HepG2 (cell line): ENCODE measurements around the gene PANK4. TPM values are rescaled to one million over a fixed set of nuclear protein-coding genes. Genes with fewer than 3 reads are reported as not detected.

ENCODE experiments used
- ATAC-seq: fragments of 200-7000 bp; cut with Tn5 transposase; 3 replicates; pipeline ENCODE4 v1.9.1; 2020; ENCODE audit warnings: mild to moderate bottlenecking, moderate library complexity
- BruUV-seq: library from RNA; stranded (reverse); fragments of 400-500 nt; replicated peaks from 2 replicates; lab custom pipeline; 2021; lab: Mats Ljungman, UMichigan
- CTCF ChIA-PET: fragments of 300-600 bp; formaldehyde crosslinking; extraction: SDS; loops from one replicate; lab custom pipeline; 2021; ENCODE audit warnings: low total read pairs, inconsistent platforms, low intra/inter-chr PET ratio; lab: Yijun Ruan, JAX
- POLR2A ChIA-PET: fragments of 350-600 bp; sonication (Branson Sonifier 250); formaldehyde crosslinking; loops from one replicate; lab custom pipeline; 2020; ENCODE audit warnings: antibody characterized with exemption, inconsistent platforms; lab: Yijun Ruan, JAX
- DNase-seq: peaks from one replicate; pipeline ENCODE4 v3.0.0-alpha.2; 2015; ENCODE audit warnings: low spot score
- FAIRE-seq: peaks from 3 replicates; lab custom pipeline; 2011; peaks lifted over from hg19 to GRCh38; lab: Jason Lieb, UNC
- H2AFZ ChIP-seq: one replicate; pipeline ENCODE4 v1.6.1; 2011; ENCODE audit warnings: low read length, inconsistent platforms
- H3K27ac ChIP-seq: fragments of 300-600 bp; 3 replicates; pipeline ENCODE4 v1.8.0; 2011; ENCODE audit warnings: mixed run types, mild to moderate bottlenecking, mixed read lengths, low read length, inconsistent platforms; ENCODE audit not compliant: insufficient read depth; ENCODE audit errors: extremely low read length
- H3K27me3 ChIP-seq, 2 experiments: fragments of 200-600 bp in 1 of 2; 2 replicates in 1 of 2; 3 replicates in 1 of 2; pipeline versions ENCODE4 v1.6.0 to v1.8.0; 2011; ENCODE audit warnings: low read length in 2 of 2, mild to moderate bottlenecking in 2 of 2, moderate library complexity in 2 of 2, inconsistent platforms in 1 of 2; ENCODE audit not compliant: insufficient read depth in 2 of 2, control insufficient read depth in 1 of 2
- H3K36me3 ChIP-seq, 2 experiments: fragments of 200-600 bp in 1 of 2; replicated peaks in 1 of 2; 2 replicates in 1 of 2; 3 replicates in 1 of 2; pipeline versions ENCODE4 v1.5.1 to v1.8.0; 2011; ENCODE audit warnings: low read length in 2 of 2, inconsistent platforms in 1 of 2; ENCODE audit not compliant: insufficient read depth in 2 of 2, control insufficient read depth in 1 of 2
- H3K4me1 ChIP-seq: 2 replicates; pipeline ENCODE4 v1.5.1; 2012; ENCODE audit warnings: low read length, inconsistent platforms; ENCODE audit not compliant: insufficient read depth
- H3K4me2 ChIP-seq: 2 replicates; pipeline ENCODE4 v1.6.0; 2011; ENCODE audit warnings: low read depth, low read length, inconsistent platforms
- H3K4me3 ChIP-seq, 3 experiments: fragments of 200-600 bp in 1 of 3; sonication (generic), shearing (Covaris generic) in 1 of 3; replicated peaks in 1 of 3; 2 replicates each; pipeline ENCODE4 v1.5.1; 2011 to 2016; ENCODE audit warnings: low read length in 3 of 3, inconsistent platforms in 2 of 3, low read depth in 2 of 3, mild to moderate bottlenecking in 2 of 3, control low read depth in 1 of 3, mixed read lengths in 1 of 3; ENCODE audit not compliant: insufficient read depth in 1 of 3
- H3K79me2 ChIP-seq: one replicate; pipeline ENCODE4 v1.6.1; 2011; ENCODE audit warnings: low read length, inconsistent platforms; ENCODE audit not compliant: insufficient read depth
- H3K9ac ChIP-seq: 2 replicates; pipeline ENCODE4 v1.6.0; 2011; ENCODE audit warnings: mild to moderate bottlenecking, low read depth, low read length, inconsistent platforms; ENCODE audit not compliant: insufficient read depth
- H3K9me3 ChIP-seq: 2 replicates; pipeline ENCODE4 v1.5.1; 2012; ENCODE audit warnings: mild to moderate bottlenecking, low read length
- H4K20me1 ChIP-seq: 2 replicates; pipeline ENCODE4 v1.6.0; 2011; ENCODE audit warnings: inconsistent platforms, mild to moderate bottlenecking, low read length, moderate library complexity; ENCODE audit not compliant: insufficient read depth
- ADNP ChIP-seq: sonication (generic); formaldehyde crosslinking; IDR thresholded peaks from 2 replicates; pipeline ENCODE4 v1.4.0; 2020; ENCODE audit warnings: missing genetic modification reagents
- CAMTA2 ChIP-seq: sonication (generic); formaldehyde crosslinking; IDR thresholded peaks from 2 replicates; pipeline ENCODE4 v1.4.0; 2020; ENCODE audit warnings: mild to moderate bottlenecking, missing genetic modification reagents, borderline replicate concordance
- CBX5 ChIP-seq: sonication (generic); formaldehyde crosslinking; IDR thresholded peaks from 2 replicates; pipeline ENCODE4 v1.4.0; 2020; ENCODE audit warnings: missing genetic modification reagents, borderline replicate concordance
- HDAC1 ChIP-seq: sonication (generic); formaldehyde crosslinking; IDR thresholded peaks from 2 replicates; pipeline ENCODE4 v1.5.1; 2020; ENCODE audit warnings: mild to moderate bottlenecking, missing genetic modification reagents
- KAT2B ChIP-seq: fragments of 150-350 bp; IDR thresholded peaks from 2 replicates; pipeline ENCODE4 v1.6.1; 2014; ENCODE audit warnings: low read depth, low read length, borderline replicate concordance
- MTA1 ChIP-seq: sonication (generic); formaldehyde crosslinking; IDR thresholded peaks from 2 replicates; pipeline ENCODE4 v1.4.0; 2020; ENCODE audit warnings: missing genetic modification reagents, mild to moderate bottlenecking, borderline replicate concordance
- SIX1 ChIP-seq: sonication (generic); formaldehyde crosslinking; IDR thresholded peaks from 2 replicates; pipeline ENCODE4 v1.4.0; 2020; ENCODE audit warnings: missing genetic modification reagents, borderline replicate concordance
- TEAD3 ChIP-seq: optimal IDR thresholded peaks from 2 replicates; pipeline ENCODE3; 2016; ENCODE audit warnings: borderline replicate concordance
- ZBTB38 ChIP-seq: sonication (generic); formaldehyde crosslinking; IDR thresholded peaks from 2 replicates; pipeline ENCODE4 v1.5.1; 2020; ENCODE audit warnings: mild to moderate bottlenecking, missing genetic modification reagents
- ZFP36 ChIP-seq: fragments of 150-350 bp; IDR thresholded peaks from 2 replicates; pipeline ENCODE4 v1.6.1; 2018; ENCODE audit warnings: borderline replicate concordance, low read length, low read depth; ENCODE audit not compliant: partially characterized antibody
- ZMYM3 ChIP-seq: sonication (generic); formaldehyde crosslinking; IDR thresholded peaks from 2 replicates; pipeline ENCODE4 v1.5.1; 2020; ENCODE audit warnings: mild to moderate bottlenecking, missing genetic modification reagents
- ZNF350 ChIP-seq: sonication (generic); formaldehyde crosslinking; IDR thresholded peaks from 2 replicates; pipeline ENCODE4 v1.4.0; 2020; ENCODE audit warnings: mild to moderate bottlenecking, low read depth, missing genetic modification reagents, borderline replicate concordance
- ZNF550 ChIP-seq: sonication (generic); formaldehyde crosslinking; IDR thresholded peaks from 2 replicates; pipeline ENCODE4 v1.4.0; 2020; ENCODE audit warnings: mild to moderate bottlenecking, missing genetic modification reagents, borderline replicate concordance
- ZNF629 ChIP-seq: sonication (generic); formaldehyde crosslinking; conservative IDR thresholded peaks from 2 replicates; pipeline ENCODE4 v1.5.0; 2020; ENCODE audit warnings: missing genetic modification reagents
- ZNF737 ChIP-seq: sonication (generic); formaldehyde crosslinking; IDR thresholded peaks from 2 replicates; pipeline ENCODE4 v1.5.0; 2020; ENCODE audit warnings: missing genetic modification reagents, mild to moderate bottlenecking, borderline replicate concordance
- ZNF781 ChIP-seq: sonication (generic); formaldehyde crosslinking; IDR thresholded peaks from 2 replicates; pipeline ENCODE4 v1.5.1; 2020; ENCODE audit warnings: borderline replicate concordance, mild to moderate bottlenecking, missing genetic modification reagents; ENCODE audit errors: not compliant biosample characterization
- WGBS: methylation state at CpG from one replicate; pipeline ENCODE4 v1.1.6; 2017; ENCODE audit warnings: low lambda C conversion rate; 5-methylcytosine and 5-hydroxymethylcytosine counted together
- in situ Hi-C: cut with HindIII; loops from 2 replicates; pipeline ENCODE4 v1.10.0; 2017; ENCODE audit warnings: low pct_unique_long_range_greater_than_20kb; ENCODE audit not compliant: extremely low pct_ligation_motif_present
- intact Hi-C: fragments of 100-400 bp; cut with micrococcal nuclease; formaldehyde crosslinking; loops from one replicate; pipeline ENCODE4 v1.10.0; 2022; ENCODE audit not compliant: unreplicated experiment
- polyA plus RNA-seq, 8 experiments: library from polyadenylated mRNA; depleted of rRNA in 3 of 8; stranded (reverse) in 7 of 8; unstranded in 1 of 8; fragments of >200 nt; fragmentation: Illumina TruSeq in 4 of 8; extraction: Trizol in 4 of 8; gene quantifications; 2 replicates each; pipeline versions ENCODE4 v1.2.1 to v1.2.3, GENCODE V29; 2011 to 2016; ENCODE audit warnings: low read depth in 4 of 8, missing spikeins in 1 of 8, mixed read lengths in 1 of 8; ENCODE audit not compliant: insufficient read depth in 1 of 8
- total RNA-seq, 5 experiments: library from RNA; depleted of rRNA; stranded (reverse); fragments of >200 nt; fragmentation: Illumina TruSeq; extraction: Trizol; gene quantifications; 2 replicates each; pipeline ENCODE4 v1.2.3, GENCODE V29; 2016; ENCODE audit warnings: low read depth in 1 of 5
- TF ChIP-seq, protein P1 (sequence below), 2 experiments: fragments of 450-650 bp in 1 of 2; sonication (generic) in 1 of 2; formaldehyde crosslinking; IDR thresholded peaks; 2 replicates each; pipeline versions ENCODE4 v1.5.0 to v1.8.0; 2020 to 2022; ENCODE audit warnings: mild to moderate bottlenecking in 1 of 2, missing genetic modification reagents in 1 of 2
- TF ChIP-seq, protein P2 (sequence below): sonication (generic); formaldehyde crosslinking; IDR thresholded peaks from 2 replicates; pipeline ENCODE4 v1.8.1; 2023; ENCODE audit warnings: missing genetic modification reagents, inconsistent platforms, borderline replicate concordance
- TF ChIP-seq, protein P3 (sequence below): sonication (generic); formaldehyde crosslinking; conservative IDR thresholded peaks from 2 replicates; pipeline ENCODE4 v1.4.0; 2020; ENCODE audit warnings: missing genetic modification reagents

PANK4 gene
- total and polyA plus RNA-seq, 2 of the 13 experiments (the other 11 are each of a cell fraction or from before 2014, with no cell fraction given), result 17.4 to 19.3 TPM

DNA sequence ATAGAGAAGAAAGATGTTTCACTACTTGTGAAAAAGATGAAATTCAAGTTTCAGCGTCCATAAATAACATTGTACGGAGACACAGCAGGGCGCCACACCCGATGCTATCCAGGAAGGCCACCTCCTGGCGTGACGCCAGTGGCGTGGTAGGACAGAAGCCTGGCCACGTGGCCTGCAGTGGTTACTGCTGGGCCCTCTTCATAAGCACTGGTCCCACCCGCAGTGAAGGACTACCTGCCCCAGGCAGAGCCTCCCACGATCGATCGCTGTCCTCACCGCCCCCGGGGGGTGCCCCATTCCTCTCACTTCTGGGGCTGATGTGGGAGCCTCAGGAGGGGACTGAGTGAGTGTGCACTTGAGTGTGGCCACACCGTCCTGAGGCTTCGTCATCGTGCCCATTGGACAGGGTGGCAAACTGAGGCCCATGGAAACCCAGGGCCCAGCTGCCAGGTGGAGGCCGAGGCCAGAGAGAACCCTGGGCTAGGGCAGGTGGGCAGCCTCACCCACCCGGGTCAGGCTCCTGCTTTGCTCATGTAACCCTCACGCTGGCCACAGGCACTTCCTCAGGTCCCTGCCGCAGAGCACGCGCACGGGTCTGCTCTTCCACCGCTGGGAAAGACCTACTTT is 15.3 kb upstream of the PANK4 start (continued):
- TF ChIP-seq HDAC1 (CRISPR knock-in tag), result peak; percentile 54
- TF ChIP-seq, protein P1, sequence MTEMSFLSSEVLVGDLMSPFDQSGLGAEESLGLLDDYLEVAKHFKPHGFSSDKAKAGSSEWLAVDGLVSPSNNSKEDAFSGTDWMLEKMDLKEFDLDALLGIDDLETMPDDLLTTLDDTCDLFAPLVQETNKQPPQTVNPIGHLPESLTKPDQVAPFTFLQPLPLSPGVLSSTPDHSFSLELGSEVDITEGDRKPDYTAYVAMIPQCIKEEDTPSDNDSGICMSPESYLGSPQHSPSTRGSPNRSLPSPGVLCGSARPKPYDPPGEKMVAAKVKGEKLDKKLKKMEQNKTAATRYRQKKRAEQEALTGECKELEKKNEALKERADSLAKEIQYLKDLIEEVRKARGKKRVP (CRISPR knock-in tag; IDR thresholded peaks at IDR 0.05), result no peak
- TF ChIP-seq, protein P2, sequence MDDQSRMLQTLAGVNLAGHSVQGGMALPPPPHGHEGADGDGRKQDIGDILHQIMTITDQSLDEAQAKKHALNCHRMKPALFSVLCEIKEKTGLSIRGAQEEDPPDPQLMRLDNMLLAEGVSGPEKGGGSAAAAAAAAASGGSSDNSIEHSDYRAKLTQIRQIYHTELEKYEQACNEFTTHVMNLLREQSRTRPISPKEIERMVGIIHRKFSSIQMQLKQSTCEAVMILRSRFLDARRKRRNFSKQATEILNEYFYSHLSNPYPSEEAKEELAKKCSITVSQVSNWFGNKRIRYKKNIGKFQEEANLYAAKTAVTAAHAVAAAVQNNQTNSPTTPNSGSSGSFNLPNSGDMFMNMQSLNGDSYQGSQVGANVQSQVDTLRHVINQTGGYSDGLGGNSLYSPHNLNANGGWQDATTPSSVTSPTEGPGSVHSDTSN (CRISPR knock-in tag), result no peak
- TF ChIP-seq ZNF629, result peak; percentile 97
- TF ChIP-seq ZBTB38 (CRISPR knock-in tag), result 0 out of 2 replicates have a peak, but pooled peaks have one; percentile 17
- TF ChIP-seq ADNP (CRISPR knock-in tag), result peak; percentile 71
- TF ChIP-seq ZMYM3, result peak; percentile 94

DNA sequence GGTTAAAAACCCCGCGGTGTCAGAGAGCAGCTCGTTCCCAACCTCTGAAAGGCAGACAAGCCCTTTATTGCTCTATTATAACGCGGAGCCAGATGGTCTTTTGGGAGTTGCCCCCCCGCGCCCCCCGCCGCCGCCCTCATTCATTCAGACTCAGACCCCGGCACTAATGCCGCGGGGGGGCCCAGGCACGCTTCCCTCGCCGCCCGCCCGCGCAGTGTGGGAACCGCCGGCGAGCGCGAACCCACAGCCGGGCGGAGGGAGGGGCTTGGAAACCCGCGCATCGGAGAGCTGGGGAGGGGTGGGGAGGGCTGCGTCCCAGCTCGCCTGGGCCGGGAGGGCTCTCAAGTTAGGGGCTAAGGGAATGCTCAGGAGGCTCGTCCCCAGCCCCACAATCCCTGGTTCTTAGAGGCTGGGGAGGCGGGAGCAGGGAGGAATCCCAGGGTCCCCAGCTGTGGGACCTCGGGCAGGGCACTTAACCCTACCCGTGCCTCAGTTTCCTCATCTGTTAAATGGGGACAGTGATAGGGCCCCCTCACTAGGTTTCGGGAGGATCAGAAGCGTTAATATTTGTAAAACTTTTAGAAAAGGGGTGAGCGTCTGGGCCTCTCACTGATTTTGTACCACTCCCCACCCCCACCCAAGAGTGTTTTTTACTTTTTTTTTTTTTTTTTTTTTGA is 14.6 kb upstream of the PANK4 start:
- Histone ChIP-seq H3K36me3 (no peaks in the 10 kb centered on the region), H3K9me3 (no peaks in the 10 kb centered on the region), H3K27ac (no peak overlapping the region), H3K9ac (no peak overlapping the region), H4K20me1 (no peaks in the 10 kb centered on the region), H3K27me3 (peaks cover 6 to 15% of the 10 kb centered on the region in 2 experiments; a peak in 3 of 5 replicates), H3K4me1 (peaks cover 44% of the 10 kb centered on the region)
- no peak for DNase-seq
- in situ Hi-C loops, result no loop called here
- intact Hi-C loops, result no loop called here
- WGBS, result 72% methylated on average over 15 of the region's 39 CpGs
- no peak for ATAC-seq
- ChIA-PET POLR2A (no interaction called here), CTCF (no interaction called here)
- no peak for TF ChIP-seq ZFP36
- TF ChIP-seq KAT2B, result no peak
- no peak for TF ChIP-seq TEAD3 (CRISPR knock-in tag)
- TF ChIP-seq ZNF781 (CRISPR knock-in tag), result no peak
- TF ChIP-seq CBX5 (CRISPR knock-in tag), result no peak
- no peak for TF ChIP-seq ZNF550 (CRISPR knock-in tag)
- TF ChIP-seq, protein P3, sequence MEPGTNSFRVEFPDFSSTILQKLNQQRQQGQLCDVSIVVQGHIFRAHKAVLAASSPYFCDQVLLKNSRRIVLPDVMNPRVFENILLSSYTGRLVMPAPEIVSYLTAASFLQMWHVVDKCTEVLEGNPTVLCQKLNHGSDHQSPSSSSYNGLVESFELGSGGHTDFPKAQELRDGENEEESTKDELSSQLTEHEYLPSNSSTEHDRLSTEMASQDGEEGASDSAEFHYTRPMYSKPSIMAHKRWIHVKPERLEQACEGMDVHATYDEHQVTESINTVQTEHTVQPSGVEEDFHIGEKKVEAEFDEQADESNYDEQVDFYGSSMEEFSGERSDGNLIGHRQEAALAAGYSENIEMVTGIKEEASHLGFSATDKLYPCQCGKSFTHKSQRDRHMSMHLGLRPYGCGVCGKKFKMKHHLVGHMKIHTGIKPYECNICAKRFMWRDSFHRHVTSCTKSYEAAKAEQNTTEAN (CRISPR knock-in tag), result no peak
- TF ChIP-seq ZNF350 (CRISPR knock-in tag), result no peak
- no peak for TF ChIP-seq CAMTA2 (CRISPR knock-in tag)
- TF ChIP-seq MTA1 (CRISPR knock-in tag), result no peak
- no peak for TF ChIP-seq SIX1 (CRISPR knock-in tag)
- no peak for TF ChIP-seq ZNF737 (CRISPR knock-in tag)
- TF ChIP-seq, all 625 proteins: peak for 0
- BruUV-seq, result no TSS peak
- Histone ChIP-seq H2AFZ (no peak overlapping the region), H3K4me3 (no peak overlapping the region), H3K4me2 (no peak overlapping the region), H3K79me2 (no peaks in the 10 kb centered on the region)
- no peak for FAIRE-seq
